Activated T-cell treated with anti-CD3 and anti-CD28 coated beads, Interleukin-2, amount 50 U/mL, for 72 hours (primary cell): Measurements from ENCODE around the gene SLC25A12. TPM values are rescaled to one million over a fixed set of nuclear protein-coding genes. Genes with fewer than 3 reads are reported as not detected.
"Not testable (repeated sequence)": the region's sequence is repeated elsewhere in the genome, so short reads cannot be mapped to it uniquely, and the experiment has no call there.

Experiments
- ATAC-seq, 2 donors: fragments of 150-1000 bp; cut with Tn5 transposase; replicated peaks in 1 of 2; 2 replicates each; pipeline ENCODE4 v1.10.0; 2021; ENCODE audit warnings: moderate library complexity in 2 of 2, mild to moderate bottlenecking in 1 of 2
- DNase-seq, 2 donors: peaks; one replicate each; pipeline ENCODE4 v3.0.0; 2021 to 2022; ENCODE audit warnings: mixed read lengths in 1 of 2
- H3K27ac Mint-ChIP-seq: one replicate; pipeline ENCODE4 v1.8.0; 2022; ENCODE audit warnings: mild to moderate bottlenecking, moderate library complexity, mixed read lengths
- H3K27me3 Mint-ChIP-seq: one replicate; pipeline ENCODE4 v1.8.0; 2022; ENCODE audit warnings: low read depth, mixed read lengths
- H3K36me3 Mint-ChIP-seq, 2 donors: one replicate each; pipeline ENCODE4 v1.8.0; 2022; ENCODE audit warnings: mixed read lengths in 2 of 2, mild to moderate bottlenecking in 1 of 2; ENCODE audit not compliant: insufficient read depth in 2 of 2
- H3K4me1 Mint-ChIP-seq: one replicate; pipeline ENCODE4 v1.8.0; 2022; ENCODE audit warnings: low read depth, mixed read lengths
- H3K4me3 Mint-ChIP-seq, 2 donors: one replicate each; pipeline ENCODE4 v1.8.0; 2022; ENCODE audit warnings: mild to moderate bottlenecking in 2 of 2, mixed read lengths in 2 of 2, moderate library complexity in 2 of 2
- H3K9me3 Mint-ChIP-seq, 2 donors: one replicate each; pipeline ENCODE4 v1.8.0; 2022; ENCODE audit warnings: mixed read lengths in 2 of 2
- total RNA-seq, 2 donors: library from RNA; stranded (reverse); gene quantifications; one replicate each; pipeline ENCODE4 v1.2.3, GENCODE V29; 2022

The SLC25A12 gene
- total RNA-seq, 2 donors from 2014 or later = 27.4 to 36.4 TPM

- H3K36me3 Mint-ChIP-seq = peaks cover 3 to 20% of the 10 kb centered on the region in 2 donors
Measured at GRCh38 chr2:171791361-171791760, 102.7 kb downstream of the SLC25A12 start.

GRCh38 chr2:171789956-171790355 lies 104.1 kb downstream of the SLC25A12 start:
- no peaks in the 10 kb centered on the region for H3K27me3 Mint-ChIP-seq
- H3K4me3 Mint-ChIP-seq = no peak overlapping the region
- peaks cover 3 to 22% of the 10 kb centered on the region in 2 donors for H3K36me3 Mint-ChIP-seq

More at GRCh38 chr2:171791361-171791760, 102.7 kb downstream of the SLC25A12 start:
- peaks cover 17% of the 10 kb centered on the region for H3K4me1 Mint-ChIP-seq
- no peaks in the 10 kb centered on the region for H3K27me3 Mint-ChIP-seq
- no peak for ATAC-seq
- no peak overlapping the region for H3K27ac Mint-ChIP-seq
- H3K9me3 Mint-ChIP-seq = no peaks in the 10 kb centered on the region
- DNase-seq = no peak
- H3K4me3 Mint-ChIP-seq = no peak overlapping the region

GRCh38 chr2:171788316-171788993 lies 105.6 kb downstream of the SLC25A12 start:
- H3K36me3 Mint-ChIP-seq = peaks cover 6 to 28% of the 10 kb centered on the region in 2 donors
- no peak overlapping the region for H3K4me3 Mint-ChIP-seq
- H3K9me3 Mint-ChIP-seq = no peaks in the 10 kb centered on the region
- H3K27me3 Mint-ChIP-seq = no peaks in the 10 kb centered on the region
- ATAC-seq (no peak), DNase-seq (no peak)
- no peak overlapping the region for H3K27ac Mint-ChIP-seq
- H3K4me1 Mint-ChIP-seq = peaks cover 4% of the 10 kb centered on the region

More at GRCh38 chr2:171789956-171790355, 104.1 kb downstream of the SLC25A12 start:
- DNase-seq (no peak), ATAC-seq (no peak)
- Mint-ChIP-seq H3K4me1 (peaks cover 12% of the 10 kb centered on the region), H3K9me3 (no peaks in the 10 kb centered on the region), H3K27ac (no peak overlapping the region)

- H3K4me1 Mint-ChIP-seq = peaks cover 4% of the 10 kb centered on the region
- H3K9me3 Mint-ChIP-seq = no peaks in the 10 kb centered on the region
- H3K27ac Mint-ChIP-seq = no peak overlapping the region
- H3K36me3 Mint-ChIP-seq = peaks cover 6 to 30% of the 10 kb centered on the region in 2 donors
- no peak overlapping the region for H3K4me3 Mint-ChIP-seq
- ATAC-seq (no peak), DNase-seq (no peak)
- H3K27me3 Mint-ChIP-seq = no peaks in the 10 kb centered on the region
Measured at GRCh38 chr2:171787333-171788072, 106.5 kb downstream of the SLC25A12 start.

- H3K36me3 Mint-ChIP-seq = peaks cover 6 to 35% of the 10 kb centered on the region in 2 donors
- DNase-seq = no peak
- no peak for ATAC-seq
- H3K4me1 Mint-ChIP-seq = peaks cover 4% of the 10 kb centered on the region
- no peak overlapping the region for H3K27ac Mint-ChIP-seq
- H3K27me3 Mint-ChIP-seq = no peaks in the 10 kb centered on the region
- H3K9me3 Mint-ChIP-seq = no peaks in the 10 kb centered on the region
- H3K4me3 Mint-ChIP-seq = no peak overlapping the region
Measured at GRCh38 chr2:171785450-171785849, 108.6 kb downstream of the SLC25A12 start.

GRCh38 chr2:171778515-171778914 lies 115.5 kb downstream of the SLC25A12 start:
- no peak overlapping the region for H3K27ac Mint-ChIP-seq

GRCh38 chr2:171774581-171774980 lies 119.5 kb downstream of the SLC25A12 start:
- not testable (repeated sequence) for H3K27ac Mint-ChIP-seq, DNase-seq, H3K4me3 Mint-ChIP-seq, H3K27me3 Mint-ChIP-seq, ATAC-seq, H3K4me1 Mint-ChIP-seq
- Mint-ChIP-seq H3K9me3 (peaks cover 10 to 11% of the 10 kb centered on the region in 2 donors), H3K36me3 (peaks cover 4 to 23% of the 10 kb centered on the region in 2 donors)

More at GRCh38 chr2:171778515-171778914, 115.5 kb downstream of the SLC25A12 start:
- H3K36me3 Mint-ChIP-seq = peaks cover 2 to 25% of the 10 kb centered on the region in 2 donors
- H3K9me3 Mint-ChIP-seq = peaks cover 0 to 3% of the 10 kb centered on the region in 2 donors
- no peak for ATAC-seq
- no peaks in the 10 kb centered on the region for H3K4me1 Mint-ChIP-seq
- no peaks in the 10 kb centered on the region for H3K27me3 Mint-ChIP-seq
- no peak for DNase-seq
- no peak overlapping the region for H3K4me3 Mint-ChIP-seq

- Mint-ChIP-seq H3K4me3 (no peak overlapping the region), H3K36me3 (peaks cover 2 to 20% of the 10 kb centered on the region in 2 donors), H3K27me3 (no peaks in the 10 kb centered on the region), H3K9me3 (peaks cover 8 to 10% of the 10 kb centered on the region in 2 donors), H3K4me1 (no peaks in the 10 kb centered on the region), H3K27ac (no peak overlapping the region)
- ATAC-seq (no peak), DNase-seq (no peak)
Measured at GRCh38 chr2:171772373-171772772, 121.7 kb downstream of the SLC25A12 start.

- H3K4me1 Mint-ChIP-seq = no peaks in the 10 kb centered on the region
- no peak overlapping the region for H3K4me3 Mint-ChIP-seq
- H3K27ac Mint-ChIP-seq = no peak overlapping the region
- no peaks in the 10 kb centered on the region for H3K27me3 Mint-ChIP-seq
- peaks cover 8 to 10% of the 10 kb centered on the region in 2 donors for H3K9me3 Mint-ChIP-seq
- DNase-seq (no peak), ATAC-seq (no peak)
- peaks cover 3 to 18% of the 10 kb centered on the region in 2 donors for H3K36me3 Mint-ChIP-seq
Measured at GRCh38 chr2:171771463-171771862, 122.6 kb downstream of the SLC25A12 start.

- H3K4me1 Mint-ChIP-seq = no peaks in the 10 kb centered on the region
- no peak for DNase-seq
- peaks cover 0 to 3% of the 10 kb centered on the region in 2 donors for H3K9me3 Mint-ChIP-seq
- H3K27me3 Mint-ChIP-seq = no peaks in the 10 kb centered on the region
- no peak overlapping the region for H3K27ac Mint-ChIP-seq
- no peak for ATAC-seq
- peaks cover 10 to 12% of the 10 kb centered on the region in 2 donors for H3K36me3 Mint-ChIP-seq
- H3K4me3 Mint-ChIP-seq = no peak overlapping the region
Measured at GRCh38 chr2:171763602-171764001, 130.4 kb downstream of the SLC25A12 start.

- H3K27me3 Mint-ChIP-seq = no peaks in the 10 kb centered on the region
- peaks cover 0 to 8% of the 10 kb centered on the region in 2 donors for H3K9me3 Mint-ChIP-seq
- no peak overlapping the region for H3K4me3 Mint-ChIP-seq
- H3K27ac Mint-ChIP-seq = no peak overlapping the region
- H3K36me3 Mint-ChIP-seq = peaks cover 14 to 17% of the 10 kb centered on the region in 2 donors
- no peaks in the 10 kb centered on the region for H3K4me1 Mint-ChIP-seq
- DNase-seq = no peak
- no peak for ATAC-seq
Measured at GRCh38 chr2:171762879-171763573, 131.0 kb downstream of the SLC25A12 start.

GRCh38 chr2:171761176-171761575 lies 132.9 kb downstream of the SLC25A12 start:
- not testable (repeated sequence) for H3K27ac Mint-ChIP-seq, H3K4me1 Mint-ChIP-seq, H3K9me3 Mint-ChIP-seq, H3K27me3 Mint-ChIP-seq, DNase-seq, H3K4me3 Mint-ChIP-seq, ATAC-seq
- H3K36me3 Mint-ChIP-seq = peaks cover 22 to 27% of the 10 kb centered on the region in 2 donors

- H3K27me3 Mint-ChIP-seq, H3K4me3 Mint-ChIP-seq, H3K27ac Mint-ChIP-seq, ATAC-seq, H3K4me1 Mint-ChIP-seq, DNase-seq: not testable (repeated sequence)
- Mint-ChIP-seq H3K36me3 (peaks cover 27 to 36% of the 10 kb centered on the region in 2 donors), H3K9me3 (peaks cover 0 to 15% of the 10 kb centered on the region in 2 donors)
Measured at GRCh38 chr2:171758762-171759161, 135.3 kb downstream of the SLC25A12 start.
